GM12878 (cell line): ENCODE results near the gene SENP3. TPM values are rescaled to one million over a fixed set of nuclear protein-coding genes. Genes with fewer than 3 reads are reported as not detected.

Source experiments
- CBX3 ChIP-seq: fragments of 200-600 bp; sonication (generic); IDR thresholded peaks from 2 replicates; pipeline ENCODE4 v1.6.1; 2016; ENCODE audit warnings: low read depth, borderline replicate concordance
- CHD2 ChIP-seq: IDR thresholded peaks from 2 replicates; pipeline ENCODE4 v1.6.1; 2011; ENCODE audit warnings: low read depth, low read length, improper control_type of control experiment, borderline replicate concordance
- E2F4 ChIP-seq: IDR thresholded peaks from 2 replicates; pipeline ENCODE4 v1.6.1; 2012; ENCODE audit warnings: low read depth, low read length, improper control_type of control experiment
- FOXM1 ChIP-seq: IDR thresholded peaks from 2 replicates; pipeline ENCODE4 v1.6.1; 2012; ENCODE audit warnings: low read depth, mild to moderate bottlenecking, inconsistent platforms, low read length, moderate library complexity
- IKZF1 ChIP-seq: fragments of 450-650 bp; conservative IDR thresholded peaks from 2 replicates; pipeline ENCODE4 v1.6.1; 2017; ENCODE audit warnings: antibody characterized with exemption, mild to moderate bottlenecking
- IRF3 ChIP-seq: fragments of 450-650 bp; IDR thresholded peaks from 2 replicates; pipeline ENCODE4 v1.6.1; 2014; ENCODE audit warnings: mild to moderate bottlenecking
- IRF4 ChIP-seq: IDR thresholded peaks from 2 replicates; pipeline ENCODE4 v1.6.1; 2011; ENCODE audit warnings: low read depth, low read length
- MTA3 ChIP-seq: IDR thresholded peaks from 2 replicates; pipeline ENCODE4 v1.6.1; 2012; ENCODE audit warnings: low read length, inconsistent platforms, borderline replicate concordance
- NKRF ChIP-seq: fragments of 450-650 bp; conservative IDR thresholded peaks from 2 replicates; pipeline ENCODE4 v1.6.1; 2017; ENCODE audit warnings: mild to moderate bottlenecking, moderate library complexity
- NRF1 ChIP-seq: conservative IDR thresholded peaks from 2 replicates; pipeline ENCODE4 v1.6.1; 2011; ENCODE audit warnings: mild to moderate bottlenecking, low read depth, low read length, improper control_type of control experiment
- PRDM15 ChIP-seq: fragments of 450-650 bp; formaldehyde crosslinking; IDR thresholded peaks from 2 replicates; pipeline ENCODE4 v1.4.0; 2020; ENCODE audit warnings: mild to moderate bottlenecking, moderate library complexity
- STAT1 ChIP-seq: fragments of 450-650 bp; conservative IDR thresholded peaks from 2 replicates; pipeline ENCODE4 v1.6.1; 2014; ENCODE audit warnings: antibody characterized with exemption, mild to moderate bottlenecking
- TAF1 ChIP-seq: IDR thresholded peaks from 2 replicates; pipeline ENCODE4 v1.6.1; 2011; ENCODE audit warnings: mild to moderate bottlenecking, low read depth, low read length, borderline replicate concordance
- USF1 ChIP-seq: IDR thresholded peaks from 2 replicates; pipeline ENCODE4 v1.6.1; 2011; ENCODE audit warnings: borderline replicate concordance, low read depth, mild to moderate bottlenecking, moderate library complexity, mixed read lengths, low read length; ENCODE audit not compliant: insufficient read depth; ENCODE audit errors: extremely low read length
- ZNF687 ChIP-seq: fragments of 450-650 bp; IDR thresholded peaks from 2 replicates; pipeline ENCODE4 v1.6.1; 2017; ENCODE audit warnings: mild to moderate bottlenecking, moderate library complexity
- polyA plus RNA-seq, 11 experiments: library from polyadenylated mRNA; depleted of rRNA in 4 of 11; unstranded in 6 of 11; stranded (reverse) in 5 of 11; fragments of >200 nt; fragmentation: Nextera tagmentation in 4 of 11; fragmentation: Illumina TruSeq in 1 of 11; extraction: Ambion mirVana in 4 of 11; extraction: Trizol in 1 of 11; gene quantifications; 1 replicate in 1 of 11; 2 replicates in 10 of 11; pipeline versions ENCODE4 v1.2.1 to v1.2.3, GENCODE V29; 2011 to 2016; ENCODE audit warnings: inconsistent platforms in 2 of 11, missing spikeins in 2 of 11, low read depth in 1 of 11
- total RNA-seq, 4 experiments: library from RNA; depleted of rRNA in 3 of 4; stranded (reverse); fragments of >200 nt in 3 of 4; fragmentation: Illumina TruSeq in 1 of 4; extraction: Trizol in 1 of 4; gene quantifications; 2 replicates each; pipeline versions ENCODE4 v1.2.1 to v1.2.3, GENCODE V29; 2013 to 2021

Gene SENP3
- total and polyA plus RNA-seq, 10 of the 15 experiments (the other 5 are each of a cell fraction or from before 2014, with no cell fraction given), result 1.8 to 113 (median 72.3) TPM

- TF ChIP-seq PRDM15 (CRISPR knock-in tag), result no peak
- no peak for TF ChIP-seq TAF1
- no peak for TF ChIP-seq NKRF
- TF ChIP-seq USF1, result no peak
- TF ChIP-seq CHD2, result no peak
- no peak for TF ChIP-seq E2F4
- no peak for TF ChIP-seq MTA3
- TF ChIP-seq STAT1, result no peak
- no peak for TF ChIP-seq IKZF1
- TF ChIP-seq NRF1, result no peak; the same call in 1 of the 2 replicates
- TF ChIP-seq CBX3, result no peak
- no peak for TF ChIP-seq IRF4
- no peak for TF ChIP-seq FOXM1
- no peak for TF ChIP-seq IRF3
- no peak for TF ChIP-seq ZNF687
Measured at GRCh38 chr17:7561028-7561575, 617 bp upstream of the SENP3 start (continued).
